B cell (primary cell): ENCODE data around the gene EPHB6. TPM values are rescaled to one million over a fixed set of nuclear protein-coding genes. Genes with fewer than 3 reads are reported as not detected.

ENCODE experiments used
- ATAC-seq: fragments of 200-7000 bp; cut with Tn5 transposase; one replicate; pipeline ENCODE4 v1.10.0; 2021; ENCODE audit warnings: low read depth, mild to moderate bottlenecking, moderate number of reproducible peaks, moderate library complexity
- CTCF ChIA-PET: fragments of 350-600 bp; sonication (Branson Sonifier 250); formaldehyde crosslinking; loops from one replicate; lab custom pipeline; 2021; ENCODE audit warnings: antibody characterized with exemption, inconsistent platforms; lab: Charles Lee
- POLR2A ChIA-PET: fragments of 350-600 bp; sonication (Branson Sonifier 250); formaldehyde crosslinking; loops from one replicate; lab custom pipeline; 2021; ENCODE audit warnings: antibody characterized with exemption; lab: Charles Lee
- DNase-seq: peaks from one replicate; pipeline ENCODE4 v3.0.0; 2013
- H2AFZ ChIP-seq: 2 replicates; pipeline ENCODE4 v1.6.1; 2012; ENCODE audit warnings: mild to moderate bottlenecking, low read depth, low read length; ENCODE audit not compliant: insufficient read depth, poor library complexity, severe bottlenecking
- H3K27ac ChIP-seq, 2 donors: 1 replicate in 1 of 2; 2 replicates in 1 of 2; pipeline ENCODE4 v1.5.1; 2012 to 2013; ENCODE audit warnings: low read length in 2 of 2, mild to moderate bottlenecking in 2 of 2, moderate library complexity in 1 of 2
- H3K27me3 ChIP-seq, 4 experiments: fragments of 200-600 bp in 1 of 4; sonication (generic) in 1 of 4; replicated peaks in 1 of 4; 1 replicate in 2 of 4; 2 replicates in 2 of 4; pipeline versions ENCODE4 v1.6.1 to v1.7.0; 2013 to 2016; ENCODE audit warnings: low read length in 3 of 4, mild to moderate bottlenecking in 2 of 4, mixed read lengths in 1 of 4, moderate library complexity in 1 of 4; ENCODE audit not compliant: insufficient read depth in 4 of 4, control insufficient read depth in 3 of 4; ENCODE audit errors: control extremely low read depth in 1 of 4
- H3K36me3 ChIP-seq, 2 experiments: replicated peaks in 1 of 2; 1 replicate in 1 of 2; 2 replicates in 1 of 2; pipeline versions ENCODE4 v1.6.1 to v1.7.1; 2013; ENCODE audit warnings: low read length in 1 of 2; ENCODE audit not compliant: insufficient read depth in 2 of 2, control insufficient read depth in 1 of 2; ENCODE audit errors: control extremely low read depth in 1 of 2, extremely low read depth in 1 of 2
- H3K4me1 ChIP-seq, 2 donors: fragments of 200-600 bp in 1 of 2; sonication (generic) in 1 of 2; 1 replicate in 1 of 2; 2 replicates in 1 of 2; pipeline versions ENCODE4 v1.5.1 to v1.6.1; 2013 to 2017; ENCODE audit warnings: low read length in 2 of 2; ENCODE audit not compliant: control insufficient read depth in 2 of 2, insufficient read depth in 2 of 2
- H3K4me2 ChIP-seq: replicated peaks from 2 replicates; pipeline ENCODE3; 2012; ENCODE audit warnings: mild to moderate bottlenecking, low read depth, low read length; ENCODE audit not compliant: poor library complexity, severe bottlenecking
- H3K4me3 ChIP-seq, 5 experiments: fragments of 200-600 bp in 1 of 5; sonication (generic) in 1 of 5; 1 replicate in 3 of 5; 2 replicates in 2 of 5; pipeline versions ENCODE4 v1.5.1 to v1.7.0; 2011 to 2016; ENCODE audit warnings: low read length in 4 of 5, mild to moderate bottlenecking in 4 of 5, low read depth in 2 of 5, control low read depth in 1 of 5, moderate library complexity in 1 of 5; ENCODE audit not compliant: insufficient read depth in 1 of 5; ENCODE audit errors: control extremely low read depth in 1 of 5, extremely low read depth in 1 of 5
- H3K79me2 ChIP-seq: fragments of 200-600 bp; sonication (generic); one replicate; pipeline ENCODE4 v1.6.0; 2016; ENCODE audit warnings: low read length; ENCODE audit not compliant: control insufficient read depth, insufficient read depth
- H3K9ac ChIP-seq: fragments of 200-600 bp; sonication (generic); 2 replicates; pipeline ENCODE4 v1.6.1; 2017; ENCODE audit warnings: mild to moderate bottlenecking, low read length, moderate library complexity
- H3K9me3 ChIP-seq, 3 donors: one replicate each; pipeline versions ENCODE4 v1.6.1 to v1.7.1; 2013; ENCODE audit warnings: low read length in 2 of 3; ENCODE audit not compliant: control insufficient read depth in 2 of 3, insufficient read depth in 1 of 3; ENCODE audit errors: control extremely low read depth in 1 of 3
- H4K20me1 ChIP-seq: 2 replicates; pipeline ENCODE4 v1.6.0; 2012; ENCODE audit warnings: mild to moderate bottlenecking, low read length; ENCODE audit not compliant: insufficient read depth, control insufficient read depth, poor library complexity, severe bottlenecking
- H3K27ac Mint-ChIP-seq: one replicate; pipeline ENCODE4 v1.8.0; 2021; ENCODE audit warnings: mixed read lengths
- H3K27me3 Mint-ChIP-seq: one replicate; pipeline ENCODE4 v1.8.0; 2021; ENCODE audit warnings: mixed read lengths
- H3K4me1 Mint-ChIP-seq: one replicate; pipeline ENCODE4 v1.8.0; 2021; ENCODE audit warnings: mixed read lengths
- H3K4me3 Mint-ChIP-seq: one replicate; pipeline ENCODE4 v1.8.0; 2021; ENCODE audit warnings: mixed read lengths
- H3K9me3 Mint-ChIP-seq: one replicate; pipeline ENCODE4 v1.8.0; 2022; ENCODE audit warnings: mixed read lengths; ENCODE audit not compliant: insufficient read depth
- EZH2 ChIP-seq: IDR thresholded peaks from 2 replicates; pipeline ENCODE4 v1.6.1; 2012; ENCODE audit warnings: borderline replicate concordance, low read depth, mild to moderate bottlenecking, moderate library complexity, low read length; ENCODE audit not compliant: insufficient read depth, poor library complexity, severe bottlenecking
- WGBS: methylation state at CpG from one replicate; pipeline ENCODE4 v1.1.5; 2013; ENCODE audit warnings: missing lambda C conversion rate; ENCODE audit not compliant: insufficient coverage; 5-methylcytosine and 5-hydroxymethylcytosine counted together
- intact Hi-C: fragments of 100-400 bp; cut with micrococcal nuclease; formaldehyde crosslinking; loops from one replicate; pipeline ENCODE4 v1.10.0; 2022
- polyA minus RNA-seq: library from RNA; depleted of rRNA, polyadenylated mRNA; stranded (reverse); fragments of >200 nt; gene quantifications from 2 replicates; pipeline ENCODE4 v1.2.3, GENCODE V29; 2012
- polyA plus RNA-seq: library from polyadenylated mRNA; depleted of rRNA; stranded (reverse); fragments of >200 nt; gene quantifications from 2 replicates; pipeline ENCODE4 v1.2.3, GENCODE V29; 2012
- total RNA-seq, 2 donors: library from RNA; stranded (reverse); fragments of 120-200 nt in 1 of 2; gene quantifications; 1 replicate in 1 of 2; 2 replicates in 1 of 2; pipeline versions ENCODE4 v1.2.3 to v1.2.4, GENCODE V29; 2013 to 2022
- TF ChIP-seq, protein P1 (sequence below): fragments of 200-600 bp; IDR thresholded peaks from one replicate; pipeline ENCODE4 v1.8.0; 2022; ENCODE audit warnings: antibody characterized with exemption, mild to moderate bottlenecking

Gene EPHB6, protein sequence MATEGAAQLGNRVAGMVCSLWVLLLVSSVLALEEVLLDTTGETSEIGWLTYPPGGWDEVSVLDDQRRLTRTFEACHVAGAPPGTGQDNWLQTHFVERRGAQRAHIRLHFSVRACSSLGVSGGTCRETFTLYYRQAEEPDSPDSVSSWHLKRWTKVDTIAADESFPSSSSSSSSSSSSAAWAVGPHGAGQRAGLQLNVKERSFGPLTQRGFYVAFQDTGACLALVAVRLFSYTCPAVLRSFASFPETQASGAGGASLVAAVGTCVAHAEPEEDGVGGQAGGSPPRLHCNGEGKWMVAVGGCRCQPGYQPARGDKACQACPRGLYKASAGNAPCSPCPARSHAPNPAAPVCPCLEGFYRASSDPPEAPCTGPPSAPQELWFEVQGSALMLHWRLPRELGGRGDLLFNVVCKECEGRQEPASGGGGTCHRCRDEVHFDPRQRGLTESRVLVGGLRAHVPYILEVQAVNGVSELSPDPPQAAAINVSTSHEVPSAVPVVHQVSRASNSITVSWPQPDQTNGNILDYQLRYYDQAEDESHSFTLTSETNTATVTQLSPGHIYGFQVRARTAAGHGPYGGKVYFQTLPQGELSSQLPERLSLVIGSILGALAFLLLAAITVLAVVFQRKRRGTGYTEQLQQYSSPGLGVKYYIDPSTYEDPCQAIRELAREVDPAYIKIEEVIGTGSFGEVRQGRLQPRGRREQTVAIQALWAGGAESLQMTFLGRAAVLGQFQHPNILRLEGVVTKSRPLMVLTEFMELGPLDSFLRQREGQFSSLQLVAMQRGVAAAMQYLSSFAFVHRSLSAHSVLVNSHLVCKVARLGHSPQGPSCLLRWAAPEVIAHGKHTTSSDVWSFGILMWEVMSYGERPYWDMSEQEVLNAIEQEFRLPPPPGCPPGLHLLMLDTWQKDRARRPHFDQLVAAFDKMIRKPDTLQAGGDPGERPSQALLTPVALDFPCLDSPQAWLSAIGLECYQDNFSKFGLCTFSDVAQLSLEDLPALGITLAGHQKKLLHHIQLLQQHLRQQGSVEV
- 63.0 and 69.6 TPM in 2 replicates for total RNA-seq
- 25.0 TPM for total RNA-seq (2013)
- 34.9 and 65.3 TPM in 2 replicates for polyA plus RNA-seq
- 23.3 and 27.7 TPM in 2 replicates for polyA minus RNA-seq

- H3K9me3 ChIP-seq = no peaks in the 10 kb centered on the region
- H3K27me3 ChIP-seq = no peaks in the 10 kb centered on the region
- peak; percentile 79 for DNase-seq
- H3K4me1 Mint-ChIP-seq = peaks cover 29% of the 10 kb centered on the region
- H3K9me3 Mint-ChIP-seq = no peaks in the 10 kb centered on the region
- TF ChIP-seq, protein P1, sequence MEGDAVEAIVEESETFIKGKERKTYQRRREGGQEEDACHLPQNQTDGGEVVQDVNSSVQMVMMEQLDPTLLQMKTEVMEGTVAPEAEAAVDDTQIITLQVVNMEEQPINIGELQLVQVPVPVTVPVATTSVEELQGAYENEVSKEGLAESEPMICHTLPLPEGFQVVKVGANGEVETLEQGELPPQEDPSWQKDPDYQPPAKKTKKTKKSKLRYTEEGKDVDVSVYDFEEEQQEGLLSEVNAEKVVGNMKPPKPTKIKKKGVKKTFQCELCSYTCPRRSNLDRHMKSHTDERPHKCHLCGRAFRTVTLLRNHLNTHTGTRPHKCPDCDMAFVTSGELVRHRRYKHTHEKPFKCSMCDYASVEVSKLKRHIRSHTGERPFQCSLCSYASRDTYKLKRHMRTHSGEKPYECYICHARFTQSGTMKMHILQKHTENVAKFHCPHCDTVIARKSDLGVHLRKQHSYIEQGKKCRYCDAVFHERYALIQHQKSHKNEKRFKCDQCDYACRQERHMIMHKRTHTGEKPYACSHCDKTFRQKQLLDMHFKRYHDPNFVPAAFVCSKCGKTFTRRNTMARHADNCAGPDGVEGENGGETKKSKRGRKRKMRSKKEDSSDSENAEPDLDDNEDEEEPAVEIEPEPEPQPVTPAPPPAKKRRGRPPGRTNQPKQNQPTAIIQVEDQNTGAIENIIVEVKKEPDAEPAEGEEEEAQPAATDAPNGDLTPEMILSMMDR = no peak
- no peak for TF ChIP-seq EZH2
- H4K20me1 ChIP-seq = peaks cover 5% of the 10 kb centered on the region
- H3K4me1 ChIP-seq = peaks cover 12 to 24% of the 10 kb centered on the region in 2 donors
- peak within 1 kb of the TSS; percentile 95 for H3K9ac ChIP-seq
- under 1% methylated on average over 58 of the region's 70 CpGs for WGBS
- H2AFZ ChIP-seq = peak within 1 kb of the TSS; percentile 97
- H3K36me3 ChIP-seq = no peaks in the 10 kb centered on the region
- peak; percentile 64 for ATAC-seq
- H3K4me2 ChIP-seq = peak within 1 kb of the TSS; percentile 81
- ChIA-PET CTCF (interaction anchor here (0.7 to 3.6 kb wide), 24 partner anchors 8 to 361 kb away, joined by 3 to 43 read pairs (median 4); no protein-coding TSS in a partner anchor), POLR2A (interaction anchor here (1.1 to 3.1 kb wide), 8 partner anchors 12 to 433 kb away, joined by 3 to 56 read pairs (median 6); partner anchors contain the start of gene CASP2)
- peak within 1 kb of the TSS; percentile 46 to 99 (median 92) for H3K4me3 ChIP-seq
- H3K27ac ChIP-seq = peak within 1 kb of the TSS; percentile 82 to 86
- intact Hi-C loops = loop anchor here (1.0 to 5.0 kb wide), 10 partner anchors 12 to 527 kb away; partner anchors contain the start of genes CASP2 and ZYX
- H3K27me3 Mint-ChIP-seq = no peaks in the 10 kb centered on the region
- no peaks in the 10 kb centered on the region for H3K79me2 ChIP-seq
- peak within 1 kb of the TSS; percentile 99 for H3K27ac Mint-ChIP-seq
- peak within 1 kb of the TSS; percentile 99 for H3K4me3 Mint-ChIP-seq
These were observed at the start of gene EPHB6 for GRCh38 chr7:142854372-142855113. TSS of gene EPHB6 (plus strand) at chr7:142855076. CDS start at chr7:142863228, 8,152 bp downstream.
